ENCODE data around the gene GTSE1.

GTSE1 gene

DNA sequence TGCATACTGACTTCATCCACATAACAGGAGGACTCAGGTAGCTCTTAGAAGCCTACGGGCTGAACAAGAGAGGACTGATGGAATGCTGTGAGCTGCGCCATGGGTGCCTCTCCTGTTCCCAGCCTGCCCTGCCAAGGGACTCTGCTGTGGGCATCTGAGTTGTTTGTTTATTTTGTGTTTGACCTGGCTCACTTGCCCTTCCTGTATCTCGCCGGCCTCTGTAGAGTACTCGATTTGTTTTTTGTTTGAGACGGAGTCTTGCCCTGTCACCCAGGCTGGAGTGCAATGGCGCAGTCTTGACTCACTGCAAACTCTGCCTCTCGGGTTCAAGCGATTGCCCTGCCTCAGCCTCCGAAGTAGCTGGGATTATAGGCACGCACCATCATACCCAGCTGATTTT is 27.1 kb upstream of the GTSE1 start:
- FAIRE-seq (no peak), DNase-seq (ENCODE audit: insufficient read length, low spot score) (no peak)
- TF ChIP-seq, protein P1, sequence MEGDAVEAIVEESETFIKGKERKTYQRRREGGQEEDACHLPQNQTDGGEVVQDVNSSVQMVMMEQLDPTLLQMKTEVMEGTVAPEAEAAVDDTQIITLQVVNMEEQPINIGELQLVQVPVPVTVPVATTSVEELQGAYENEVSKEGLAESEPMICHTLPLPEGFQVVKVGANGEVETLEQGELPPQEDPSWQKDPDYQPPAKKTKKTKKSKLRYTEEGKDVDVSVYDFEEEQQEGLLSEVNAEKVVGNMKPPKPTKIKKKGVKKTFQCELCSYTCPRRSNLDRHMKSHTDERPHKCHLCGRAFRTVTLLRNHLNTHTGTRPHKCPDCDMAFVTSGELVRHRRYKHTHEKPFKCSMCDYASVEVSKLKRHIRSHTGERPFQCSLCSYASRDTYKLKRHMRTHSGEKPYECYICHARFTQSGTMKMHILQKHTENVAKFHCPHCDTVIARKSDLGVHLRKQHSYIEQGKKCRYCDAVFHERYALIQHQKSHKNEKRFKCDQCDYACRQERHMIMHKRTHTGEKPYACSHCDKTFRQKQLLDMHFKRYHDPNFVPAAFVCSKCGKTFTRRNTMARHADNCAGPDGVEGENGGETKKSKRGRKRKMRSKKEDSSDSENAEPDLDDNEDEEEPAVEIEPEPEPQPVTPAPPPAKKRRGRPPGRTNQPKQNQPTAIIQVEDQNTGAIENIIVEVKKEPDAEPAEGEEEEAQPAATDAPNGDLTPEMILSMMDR (IDR thresholded peaks at IDR 0.05; ENCODE audit: insufficient read depth, missing control alignments): no peak

DNA sequence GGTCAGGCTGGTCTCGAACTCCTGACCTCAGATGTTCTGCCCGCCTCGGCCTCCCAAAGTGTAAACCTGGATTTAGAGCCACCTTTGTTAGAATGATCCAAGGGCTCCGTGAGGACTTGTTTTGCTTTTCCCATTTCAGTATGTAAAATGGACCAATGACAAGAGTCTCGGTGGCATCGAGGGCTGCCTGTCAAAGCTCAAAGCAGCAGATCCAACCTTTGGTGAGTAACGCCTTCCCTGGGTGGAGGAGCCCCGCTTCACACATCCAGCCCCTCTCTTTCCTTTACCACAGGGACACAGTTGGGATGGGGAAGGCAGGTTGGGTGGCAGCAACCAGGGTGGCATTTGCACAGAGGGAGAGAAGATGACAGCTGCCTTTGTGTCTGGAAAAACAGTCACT is 24.5 kb upstream of the GTSE1 start:
- DNase-seq (ENCODE audit: insufficient read length, low spot score): no peak
- TF ChIP-seq, protein P1 (IDR thresholded peaks at IDR 0.05; ENCODE audit: insufficient read depth, missing control alignments): no peak
- FAIRE-seq: no peak

DNA sequence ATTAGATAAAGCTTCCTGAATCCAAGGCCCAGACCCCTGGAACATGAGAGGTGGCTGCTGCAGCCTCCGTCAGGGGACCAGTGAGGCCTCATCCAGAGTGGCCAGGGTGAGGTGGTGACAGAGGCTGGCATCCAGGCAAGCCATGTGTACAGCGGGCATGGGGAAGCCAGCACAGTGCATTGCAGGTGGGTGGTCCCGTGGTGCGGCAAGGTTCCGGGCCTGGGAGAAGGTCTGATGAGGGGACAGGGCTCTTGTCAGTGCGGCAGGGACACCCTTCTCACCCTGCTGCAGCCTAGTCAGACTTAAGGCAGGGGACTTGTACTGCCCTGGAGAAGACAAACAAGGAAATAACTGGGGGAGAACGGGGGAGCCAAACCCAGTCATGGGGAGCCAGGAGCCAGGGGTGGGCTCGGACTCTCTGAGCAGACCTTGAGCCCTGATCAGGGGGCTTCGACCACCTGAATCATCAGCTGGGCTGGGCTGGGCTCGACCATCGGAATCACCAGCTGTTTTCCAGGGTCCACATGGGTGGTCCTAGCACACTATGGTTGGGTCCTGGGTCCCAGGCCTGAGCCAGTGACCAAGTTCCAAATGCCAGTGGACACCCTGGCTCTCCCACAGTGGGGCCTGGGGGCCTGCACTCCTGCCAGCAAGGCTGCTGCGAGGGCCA is 23.8 kb upstream of the GTSE1 start:
- no peak for DNase-seq (ENCODE audit: insufficient read length, low spot score)
- TF ChIP-seq, protein P1 (IDR thresholded peaks at IDR 0.05; ENCODE audit: insufficient read depth, missing control alignments): no peak
- FAIRE-seq: no peak

DNA sequence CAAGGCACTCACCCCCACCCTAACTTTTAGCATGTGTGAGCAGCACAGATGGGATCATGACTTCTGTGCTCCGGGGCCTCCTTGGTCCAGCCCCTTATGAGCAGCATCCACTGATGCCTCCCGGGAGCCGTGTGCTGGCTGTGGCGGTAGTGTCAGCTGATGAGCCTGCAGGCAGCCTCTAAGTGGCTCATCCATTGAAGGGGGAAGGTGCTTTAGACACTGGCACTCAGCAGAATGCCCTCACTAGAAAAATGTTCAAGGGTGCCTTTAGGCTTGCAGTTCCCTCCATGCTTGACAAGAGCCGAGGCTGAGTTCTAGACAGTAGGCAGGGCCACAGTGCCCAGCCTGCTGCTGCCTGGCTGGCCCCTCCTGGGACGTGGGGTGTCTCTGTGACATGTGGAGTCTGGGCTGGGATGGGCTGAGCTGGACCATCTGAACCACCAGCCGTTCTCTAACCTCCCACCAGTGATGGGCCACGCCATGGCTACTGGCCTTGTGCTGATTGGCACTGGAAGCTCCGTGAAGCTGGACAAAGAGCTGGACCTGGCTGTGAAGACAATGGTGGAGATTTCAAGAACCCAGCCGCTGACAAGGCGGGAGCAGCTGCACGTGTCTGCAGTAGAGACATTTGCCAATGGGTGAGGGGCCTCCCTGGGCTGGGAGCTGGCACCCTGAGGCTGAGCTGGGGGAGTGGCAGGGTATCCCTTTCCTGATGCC is 23.1 kb upstream of the GTSE1 start:
- TF ChIP-seq, protein P1 (IDR thresholded peaks at IDR 0.05; ENCODE audit: insufficient read depth, missing control alignments): no peak
- DNase-seq (ENCODE audit: insufficient read length, low spot score): no peak
- no peak for FAIRE-seq

DNA sequence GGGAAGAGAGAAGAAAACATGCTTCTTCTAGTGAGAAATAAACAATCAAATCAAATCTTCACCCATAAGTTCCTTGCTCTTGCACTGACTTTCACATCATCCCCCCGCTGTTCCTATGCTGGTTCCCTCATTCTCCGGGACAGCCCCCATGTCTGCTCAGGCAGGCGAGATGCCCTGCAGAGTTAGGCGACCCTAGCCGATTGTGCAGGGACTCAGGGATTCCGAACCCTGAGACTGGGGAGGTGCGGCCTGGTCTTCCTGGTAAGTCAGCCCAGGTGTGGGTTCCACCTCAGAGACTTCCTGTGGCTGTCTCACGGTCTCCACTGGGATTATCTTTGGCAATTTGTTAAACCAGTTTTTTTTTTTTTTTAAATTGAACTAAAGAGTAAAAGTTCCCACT is 22.3 kb upstream of the GTSE1 start:
- FAIRE-seq: no peak
- TF ChIP-seq, protein P1 (IDR thresholded peaks at IDR 0.05; ENCODE audit: insufficient read depth, missing control alignments): no peak
- DNase-seq (ENCODE audit: insufficient read length, low spot score): no peak

DNA sequence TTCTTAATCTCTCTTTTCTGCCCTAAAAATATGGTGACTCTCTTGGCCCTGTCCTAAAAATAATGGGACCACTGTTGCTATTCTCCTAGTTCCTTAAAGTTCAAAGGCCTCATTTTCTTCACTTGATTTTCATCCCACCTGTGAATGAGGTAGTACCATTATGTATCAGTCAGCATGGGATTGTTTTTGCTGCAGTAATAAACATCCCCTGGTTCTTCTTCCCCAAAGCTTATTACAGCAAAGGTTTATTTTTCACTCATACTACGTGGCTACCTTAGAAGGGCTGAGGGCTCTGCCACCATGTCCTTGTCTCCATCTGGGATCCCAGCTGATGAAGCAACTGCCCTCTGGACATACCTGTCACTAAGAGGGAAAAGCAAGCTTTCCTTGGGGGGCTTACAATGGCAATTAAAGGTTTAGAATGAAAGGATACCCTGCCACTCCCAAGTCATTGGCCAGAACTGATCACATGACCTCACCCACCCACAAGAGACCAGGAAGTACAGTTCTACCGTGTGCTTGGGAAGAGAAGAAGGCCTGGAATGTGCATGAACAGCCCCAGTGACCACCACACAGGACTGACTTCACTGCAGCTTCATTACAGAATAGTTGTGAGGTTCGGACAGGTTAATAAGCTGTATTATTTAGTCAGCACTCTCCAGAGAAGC is 21.1 kb upstream of the GTSE1 start:
- no peak for DNase-seq (ENCODE audit: insufficient read length, low spot score)
- TF ChIP-seq, protein P1 (IDR thresholded peaks at IDR 0.05; ENCODE audit: insufficient read depth, missing control alignments): no peak
- FAIRE-seq: no peak

All from D721Med (cell line).